ENCODE results near the gene CACNG5. TPM values are rescaled to one million over a fixed set of nuclear protein-coding genes. Genes with fewer than 3 reads are reported as not detected.

Gene CACNG5
- total and polyA plus RNA-seq, 4 donors, result not detected

- TF ChIP-seq, protein P1, sequence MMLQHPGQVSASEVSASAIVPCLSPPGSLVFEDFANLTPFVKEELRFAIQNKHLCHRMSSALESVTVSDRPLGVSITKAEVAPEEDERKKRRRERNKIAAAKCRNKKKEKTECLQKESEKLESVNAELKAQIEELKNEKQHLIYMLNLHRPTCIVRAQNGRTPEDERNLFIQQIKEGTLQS (IDR thresholded peaks at IDR 0.05), result no peak
- TF ChIP-seq EGR1 (IDR thresholded peaks at IDR 0.05; ENCODE audit: low read depth in 2 of 2) (no peak), MAX (IDR thresholded peaks at IDR 0.05) (no peak), RAD21 (IDR thresholded peaks at IDR 0.05) (no peak), HNF4A (conservative IDR thresholded peaks at IDR 0.05) (no peak)
Measured at GRCh38 chr17:66841744-66842143, 6.8 kb downstream of the CACNG5 start (continued).

DNA sequence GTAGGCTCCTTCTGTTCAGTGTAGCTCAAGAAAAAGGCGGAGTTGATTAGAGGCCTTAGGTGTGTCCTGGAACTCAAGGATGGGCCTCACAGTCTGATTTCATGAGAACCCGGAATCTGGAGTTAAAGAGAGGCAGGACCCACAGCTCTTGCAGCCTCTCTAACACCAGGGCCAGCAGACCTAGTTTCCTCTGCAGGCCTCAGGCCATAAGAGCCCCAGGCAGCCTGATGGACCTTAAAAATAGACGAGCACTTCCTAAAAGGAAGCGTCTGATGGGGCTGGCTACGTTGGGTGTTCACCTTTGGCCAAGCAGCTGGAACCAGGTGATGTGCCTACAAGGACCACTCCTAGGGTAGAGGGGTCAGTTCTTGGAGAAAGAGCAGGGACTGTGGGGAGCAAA is 7.6 kb downstream of the CACNG5 start:
- DNase-seq (ENCODE audit: low spot score), result peak; percentile 22
- Histone ChIP-seq H3K36me3 (ENCODE audit: control insufficient read depth in 4 of 4, insufficient read depth in 3 of 4, low read depth in 1 of 4, low read length in 3 of 4) (no peaks in the 10 kb centered on the region), H3K9ac (ENCODE audit: low read depth in 1 of 2, low read length in 2 of 2) (no peak overlapping the region), H3K27me3 (ENCODE audit: control insufficient read depth in 4 of 4, insufficient read depth in 4 of 4, low read length in 3 of 4) (no peaks in the 10 kb centered on the region), H3K4me1 (ENCODE audit: control insufficient read depth in 4 of 4, insufficient read depth in 4 of 4, low read length in 3 of 4) (no peaks in the 10 kb centered on the region), H3K27ac (ENCODE audit: low read depth in 1 of 2, low read length in 2 of 2) (no peak overlapping the region), H3K4me3 (ENCODE audit: low read depth in 1 of 3, low read length in 3 of 3) (no peak overlapping the region), H3K9me3 (ENCODE audit: control insufficient read depth in 4 of 4, low read length in 3 of 4) (peaks cover 0 to 2% (median 0%) of the 10 kb centered on the region in 4 donors)
- 81% methylated on average over 5 of the region's 5 CpGs for WGBS
- TF ChIP-seq YY1 (IDR thresholded peaks at IDR 0.05), result no peak
- TF ChIP-seq EGR1 (IDR thresholded peaks at IDR 0.05; ENCODE audit: low read depth in 2 of 2), result no peak
- TF ChIP-seq SP1 (IDR thresholded peaks at IDR 0.05), result no peak
- no peak for TF ChIP-seq HNF4A (conservative IDR thresholded peaks at IDR 0.05)
- TF ChIP-seq GABPA (IDR thresholded peaks at IDR 0.05 in 1 of 2, conservative IDR thresholded peaks at IDR 0.05 in 1 of 2), result no peak
- TF ChIP-seq RXRA (IDR thresholded peaks at IDR 0.05), result no peak
- no peak for TF ChIP-seq NR2F2 (IDR thresholded peaks at IDR 0.05)
- TF ChIP-seq, protein P1 (IDR thresholded peaks at IDR 0.05), result no peak
- no peak for TF ChIP-seq CTCF (IDR thresholded peaks at IDR 0.05; ENCODE audit: low read depth, low read length, missing input control)
- TF ChIP-seq REST (IDR thresholded peaks at IDR 0.05), result no peak
- no peak for TF ChIP-seq RAD21 (IDR thresholded peaks at IDR 0.05)
- TF ChIP-seq FOXA2 (IDR thresholded peaks at IDR 0.05), result no peak
- TF ChIP-seq ZBTB33 (IDR thresholded peaks at IDR 0.05), result no peak
- TF ChIP-seq TAF1 (conservative IDR thresholded peaks at IDR 0.05), result no peak
- TF ChIP-seq HNF4G (IDR thresholded peaks at IDR 0.05), result no peak
- TF ChIP-seq FOXA1 (IDR thresholded peaks at IDR 0.05), result no peak
